Fibroblast of upper back skin (primary cell): ENCODE measurements around the gene LARP1B.
"Not testable (repeated sequence)": the region's sequence is repeated elsewhere in the genome, so short reads cannot be mapped to it uniquely, and the experiment has no call there.

ENCODE experiments used
- DNase-seq: peaks from one replicate; pipeline ENCODE4 v3.0.0-alpha.2; 2013

The LARP1B gene

GRCh38 chr4:128228845-128229795 lies 168.0 kb downstream of the LARP1B start:
- peak; percentile 73 for DNase-seq

- peak; percentile 23 for DNase-seq
Observed at GRCh38 chr4:128232719-128233118, 171.6 kb downstream of the LARP1B start.

DNA sequence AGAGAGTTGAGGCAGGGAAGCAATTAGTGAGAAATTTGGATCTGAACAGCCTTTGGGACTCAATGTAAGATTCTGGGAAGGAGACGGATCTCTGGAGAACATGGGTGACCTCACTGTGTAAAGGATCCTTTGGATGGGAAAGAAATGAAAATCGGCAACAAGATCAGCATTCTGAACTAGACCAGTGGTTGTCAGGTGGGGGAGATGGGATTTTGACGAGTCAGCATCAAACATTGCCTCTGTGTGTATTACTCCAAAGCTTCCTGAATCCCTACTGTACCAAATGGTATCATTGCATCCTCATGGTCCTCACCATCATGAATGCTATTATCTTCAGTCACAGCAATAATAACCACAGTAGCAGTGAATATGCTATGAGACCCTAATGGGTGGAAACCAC lies 173.7 kb downstream of the LARP1B start:
- DNase-seq: no peak

DNA sequence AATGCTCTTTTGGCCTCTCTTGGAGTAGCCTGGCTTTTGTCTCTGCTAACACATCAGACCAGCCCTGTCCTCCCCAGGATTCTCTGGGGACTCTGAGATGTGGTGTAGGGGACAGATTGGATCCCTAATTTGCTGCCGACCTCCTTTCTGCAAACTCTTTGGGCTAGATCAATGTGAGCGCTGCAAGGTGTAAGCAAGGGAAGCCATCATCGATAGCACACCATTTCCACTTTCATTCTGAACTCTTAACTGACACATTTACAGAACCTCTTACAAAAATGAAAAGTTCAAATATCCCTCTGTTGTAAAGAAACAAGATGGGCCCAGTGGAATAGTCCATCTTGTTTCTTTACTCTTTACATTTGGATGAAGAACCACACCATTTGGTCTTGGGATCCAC lies 179.9 kb downstream of the LARP1B start:
- DNase-seq: no peak

GRCh38 chr4:128241425-128241913 lies 180.4 kb downstream of the LARP1B start:
- peak; percentile 98 for DNase-seq

DNA sequence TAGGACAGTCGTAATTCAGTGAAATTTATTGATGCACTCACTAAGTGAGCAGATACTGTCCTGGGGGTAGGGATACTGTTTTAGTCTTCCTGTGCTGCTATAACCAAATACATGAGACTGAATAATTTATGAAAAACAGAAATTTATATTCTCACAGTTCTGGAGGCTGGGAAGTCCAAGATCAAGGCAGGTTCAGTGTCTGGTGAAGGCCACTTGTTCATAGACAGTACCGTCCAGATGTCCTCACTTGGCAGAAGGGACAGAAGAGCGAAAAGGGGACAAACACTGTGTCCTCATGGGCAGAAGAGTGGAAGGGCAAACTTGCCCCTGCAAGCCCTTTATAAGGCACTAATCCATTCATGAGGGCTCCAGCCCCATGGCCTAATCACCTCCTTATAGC lies 180.9 kb downstream of the LARP1B start:
- DNase-seq: no peak

GRCh38 chr4:128242601-128243000 lies 181.5 kb downstream of the LARP1B start:
- DNase-seq: no peak

GRCh38 chr4:128244379-128244778 lies 183.3 kb downstream of the LARP1B start:
- DNase-seq: peak; percentile 32

- DNase-seq: not testable (repeated sequence)
Observed at GRCh38 chr4:128245391-128245790, 184.3 kb downstream of the LARP1B start.

DNA sequence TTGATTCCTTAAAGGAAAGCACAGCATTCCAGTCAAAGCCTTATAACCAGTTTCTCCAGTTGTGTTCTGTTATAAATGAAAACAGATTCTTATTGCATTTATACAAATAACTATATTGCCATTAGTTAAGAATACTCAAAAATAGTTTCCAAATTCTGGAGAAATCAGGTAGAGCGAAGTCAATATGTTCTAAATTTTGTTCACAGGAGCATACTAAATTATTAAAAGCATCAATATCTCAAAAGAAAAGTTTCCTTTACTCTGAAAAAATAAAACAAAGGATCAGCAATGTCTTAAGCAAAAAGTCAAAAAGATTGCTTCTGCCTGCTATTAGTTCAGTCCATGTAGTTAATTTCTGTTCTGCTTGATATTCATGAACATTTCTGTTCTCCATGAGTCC lies 186.8 kb downstream of the LARP1B start:
- DNase-seq: no peak

- DNase-seq: no peak
Observed at GRCh38 chr4:128249787-128250668, 188.9 kb downstream of the LARP1B start.

- no peak for DNase-seq
Observed at GRCh38 chr4:128255906-128256305, 194.8 kb downstream of the LARP1B start.

DNA sequence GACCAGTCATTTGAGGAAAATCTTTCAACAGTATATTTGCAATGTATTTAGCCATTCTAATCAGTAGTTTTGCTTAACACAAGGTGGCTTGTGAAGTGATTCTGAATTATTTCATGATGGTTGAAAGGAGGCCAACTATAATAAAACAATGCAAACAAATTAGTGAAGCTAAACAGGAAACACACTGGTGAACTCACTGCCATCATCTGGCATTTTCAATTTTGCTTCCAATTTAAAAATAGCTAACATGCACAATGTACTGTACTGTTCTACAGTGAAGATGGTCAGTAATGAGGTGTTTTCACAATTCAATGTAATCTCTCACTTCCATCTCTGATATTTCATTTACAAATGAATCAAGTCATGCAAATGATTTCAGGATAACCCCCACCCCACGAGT lies 195.4 kb downstream of the LARP1B start:
- DNase-seq: no peak

DNA sequence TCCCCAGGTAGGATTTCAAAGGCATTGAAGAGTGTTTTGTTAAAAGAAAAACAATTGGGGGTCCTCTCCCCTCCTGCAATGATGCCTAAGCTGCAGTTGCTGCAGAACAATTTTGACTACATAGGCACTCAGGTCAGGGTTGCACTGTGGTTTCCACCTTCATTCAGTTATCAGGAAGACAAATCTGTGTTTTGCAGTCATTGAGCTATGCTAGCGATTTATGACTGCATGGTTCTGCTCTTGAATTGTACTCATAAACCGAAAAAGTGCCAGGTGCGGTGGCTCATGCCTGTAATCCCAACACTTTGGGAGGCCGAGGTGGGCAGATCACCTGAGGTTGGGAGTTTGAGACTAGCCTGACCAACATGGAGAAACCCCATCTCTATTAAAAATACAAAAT lies 197.1 kb downstream of the LARP1B start:
- not testable (repeated sequence) for DNase-seq

- not testable (repeated sequence) for DNase-seq
Observed at GRCh38 chr4:128259889-128260288, 198.8 kb downstream of the LARP1B start.
